Erythroblast (primary cell): ENCODE measurements around the gene EFHC2.

ENCODE experiments used
- GATA1 ChIP-seq: IDR thresholded peaks from 2 replicates; pipeline ENCODE4 v1.6.1; 2011; ENCODE audit warnings: low read depth, mild to moderate bottlenecking, control low read depth, low read length, moderate library complexity
- POLR2A ChIP-seq: IDR thresholded peaks from 2 replicates; pipeline ENCODE4 v1.6.1; 2011; ENCODE audit warnings: mild to moderate bottlenecking, low read length

DNA sequence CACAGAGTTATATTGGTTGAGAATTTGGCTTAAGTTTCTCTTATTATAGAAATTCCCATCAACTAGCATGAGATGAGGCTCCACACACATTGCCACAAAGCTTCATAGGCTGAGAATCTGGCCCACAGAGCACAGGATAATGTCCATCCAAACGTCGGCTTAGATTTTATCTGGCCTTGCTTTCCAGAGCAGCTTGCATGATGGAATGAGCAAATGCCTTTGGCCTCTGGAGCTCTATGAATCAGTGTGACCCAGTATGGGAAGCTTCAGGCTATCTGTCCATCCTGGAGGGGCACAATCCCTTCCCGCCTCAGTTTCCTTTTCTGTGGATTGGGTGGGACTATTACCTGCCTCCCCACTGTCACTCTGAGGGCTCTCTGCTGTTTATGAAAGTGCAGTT, 238.8 kb downstream of the EFHC2 start:
- TF ChIP-seq POLR2A (no peak), GATA1 (no peak)
